Hepatocyte (in vitro differentiated cells): ENCODE results near the gene GGA1. TPM values are rescaled to one million over a fixed set of nuclear protein-coding genes. Genes with fewer than 3 reads are reported as not detected.
A peak's percentile ranks its signal among the peaks of the same experiment; 100 is the strongest.

Experiments
- DNase-seq: peaks from one replicate; pipeline ENCODE4 v3.0.0-alpha.2; 2016; ENCODE audit warnings: low spot score
- H2AFZ ChIP-seq: fragments of 200-600 bp; sonication (generic); 2 replicates; pipeline ENCODE4 v1.6.0; 2016; ENCODE audit warnings: antibody characterized with exemption, mild to moderate bottlenecking
- H3K27ac ChIP-seq: fragments of 200-600 bp; sonication (generic); 2 replicates; pipeline ENCODE4 v1.5.1; 2016; ENCODE audit warnings: mild to moderate bottlenecking
- H3K27me3 ChIP-seq: fragments of 200-600 bp; sonication (generic); 2 replicates; pipeline ENCODE4 v1.6.1; 2016
- H3K36me3 ChIP-seq: fragments of 200-600 bp; sonication (generic); replicated peaks from 2 replicates; pipeline ENCODE4 v1.5.1; 2016; ENCODE audit warnings: low read depth; ENCODE audit not compliant: insufficient read depth
- H3K4me1 ChIP-seq: fragments of 200-600 bp; sonication (generic); 2 replicates; pipeline ENCODE4 v1.5.1; 2016; ENCODE audit warnings: mild to moderate bottlenecking, moderate library complexity; ENCODE audit not compliant: insufficient read depth
- H3K4me2 ChIP-seq: fragments of 200-600 bp; sonication (generic); 2 replicates; pipeline ENCODE4 v1.6.0; 2016
- H3K4me3 ChIP-seq: fragments of 200-600 bp; sonication (generic); 2 replicates; pipeline ENCODE4 v1.5.1; 2016; ENCODE audit warnings: mild to moderate bottlenecking
- H3K79me2 ChIP-seq: fragments of 200-600 bp; sonication (generic); 2 replicates; pipeline ENCODE4 v1.6.0; 2017; ENCODE audit warnings: mild to moderate bottlenecking
- H3K9me2 ChIP-seq: fragments of 200-600 bp; sonication (generic); replicated peaks from 2 replicates; pipeline ENCODE4 v1.6.0; 2017; ENCODE audit warnings: mild to moderate bottlenecking; ENCODE audit not compliant: insufficient read depth
- H3K9me3 ChIP-seq: fragments of 200-600 bp; sonication (generic); 2 replicates; pipeline ENCODE4 v1.5.1; 2016; ENCODE audit warnings: low read depth, mild to moderate bottlenecking
- H4K20me1 ChIP-seq: fragments of 200-600 bp; sonication (generic); 2 replicates; pipeline ENCODE4 v1.6.0; 2016; ENCODE audit warnings: mild to moderate bottlenecking; ENCODE audit not compliant: insufficient read depth, poor library complexity, severe bottlenecking
- CTCF ChIP-seq: fragments of 200-600 bp; sonication (generic); IDR thresholded peaks from 2 replicates; pipeline ENCODE4 v1.5.1; 2016; ENCODE audit warnings: antibody characterized with exemption, mild to moderate bottlenecking; ENCODE audit not compliant: poor library complexity
- EZH2 ChIP-seq: fragments of 200-600 bp; sonication (generic); IDR thresholded peaks from 2 replicates; pipeline ENCODE4 v1.6.1; 2016; ENCODE audit warnings: antibody characterized with exemption, mild to moderate bottlenecking, borderline replicate concordance
- EZH2phosphoT487 ChIP-seq: fragments of 200-600 bp; sonication (generic); IDR thresholded peaks from one replicate; pipeline ENCODE4 v1.6.1; 2018; ENCODE audit warnings: antibody characterized with exemption, mild to moderate bottlenecking, low read depth, moderate library complexity; ENCODE audit not compliant: unreplicated experiment, severe bottlenecking
- WGBS: methylation state at CpG from one replicate; pipeline ENCODE4 v1.1.6; 2016; ENCODE audit warnings: low lambda C conversion rate; ENCODE audit errors: missing lambda C conversion rate; 5-methylcytosine and 5-hydroxymethylcytosine counted together
- polyA plus RNA-seq: library from polyadenylated mRNA; unstranded; fragments of >200 nt; fragmentation: Nextera tagmentation; extraction: Ambion mirVana; gene quantifications from 2 replicates; pipeline ENCODE4 v1.2.1, GENCODE V29; 2016
- total RNA-seq: library from RNA; depleted of rRNA; stranded (reverse); fragments of >200 nt; gene quantifications from 2 replicates; pipeline ENCODE4 v1.2.3, GENCODE V29; 2014

Gene GGA1
- total and polyA plus RNA-seq, 2 experiments from 2014 or later: 30.2 to 51.5 TPM

DNA sequence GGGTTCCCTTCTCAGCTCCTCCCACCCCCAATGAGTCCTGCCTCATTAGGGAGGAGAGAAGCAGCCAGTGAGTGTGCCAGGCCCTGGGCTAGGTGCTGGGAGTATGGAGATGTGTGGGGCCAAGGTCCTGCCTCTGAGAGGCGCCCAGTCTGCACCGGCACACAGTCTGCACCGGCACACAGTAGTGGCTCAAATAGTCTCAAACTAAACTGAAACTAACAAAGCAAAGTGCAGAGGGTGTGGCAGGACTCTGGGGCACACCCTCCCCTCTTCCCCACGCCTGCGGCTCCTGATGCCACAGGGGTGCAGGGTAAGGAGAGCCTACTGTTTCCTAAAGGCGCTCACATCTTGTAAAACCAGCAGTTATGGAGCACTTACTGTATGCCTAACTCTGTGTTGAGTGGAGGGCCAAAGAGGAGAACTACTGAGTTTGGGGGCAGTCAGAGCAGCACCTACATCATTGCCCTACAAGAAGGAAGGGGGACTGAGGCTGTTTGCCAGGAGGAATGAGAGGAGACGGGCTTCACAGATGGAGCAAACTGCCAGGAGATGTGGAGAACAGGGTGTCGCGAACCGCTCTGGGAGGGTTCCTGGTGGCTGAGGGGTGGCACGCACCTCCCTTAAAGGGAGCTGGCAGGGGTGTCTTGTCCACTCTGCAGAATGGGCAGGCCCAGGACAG, 29.9 kb downstream of the GGA1 start:
- H2AFZ ChIP-seq: no peak overlapping the region
- H3K4me2 ChIP-seq: peak overlapping the region; percentile 99
- 68% methylated on average over 11 of the region's 11 CpGs for WGBS
- H3K4me1 ChIP-seq: peaks cover 77% of the 10 kb centered on the region
- peaks cover 38% of the 10 kb centered on the region for H3K79me2 ChIP-seq
- TF ChIP-seq CTCF: no peak
- TF ChIP-seq EZH2phosphoT487: no peak
- TF ChIP-seq EZH2: no peak
- peak overlapping the region; percentile 95 for H3K27ac ChIP-seq
- no peaks in the 10 kb centered on the region for H4K20me1 ChIP-seq
- no peak overlapping the region for H3K4me3 ChIP-seq
- H3K36me3 ChIP-seq: no peaks in the 10 kb centered on the region
- DNase-seq: peak; percentile 62
- H3K9me3 ChIP-seq: no peaks in the 10 kb centered on the region
- H3K9me2 ChIP-seq: no peaks in the 10 kb centered on the region
- H3K27me3 ChIP-seq: no peaks in the 10 kb centered on the region

GRCh38 chr22:37639070-37639760, 30.6 kb downstream of the GGA1 start, which contains the start of gene SH3BP1:
SH3BP1 (plus strand) TSS chr22:37639669; CDS start chr22:37639788, 119 bp downstream.
- no peaks in the 10 kb centered on the region for H3K9me2 ChIP-seq
- no peak for TF ChIP-seq EZH2
- TF ChIP-seq CTCF: no peak
- no peak for TF ChIP-seq EZH2phosphoT487
- no peaks in the 10 kb centered on the region for H4K20me1 ChIP-seq
- H3K4me1 ChIP-seq: peaks cover 70% of the 10 kb centered on the region
- no peaks in the 10 kb centered on the region for H3K9me3 ChIP-seq
- peak within 1 kb of the TSS; percentile 96 for H3K4me3 ChIP-seq
- peak within 1 kb of the TSS; percentile 95 for H3K27ac ChIP-seq
- WGBS: 26% methylated on average over 14 of the region's 57 CpGs
- peak; percentile 81 for DNase-seq
- peak within 1 kb of the TSS; percentile 86 for H2AFZ ChIP-seq
- peaks cover 41% of the 10 kb centered on the region for H3K79me2 ChIP-seq
- H3K4me2 ChIP-seq: peak within 1 kb of the TSS; percentile 99
- no peaks in the 10 kb centered on the region for H3K36me3 ChIP-seq
- no peaks in the 10 kb centered on the region for H3K27me3 ChIP-seq

GRCh38 chr22:37639771-37640590, 31.3 kb downstream of the GGA1 start:
- Histone ChIP-seq H3K9me3 (no peaks in the 10 kb centered on the region), H3K9me2 (no peaks in the 10 kb centered on the region), H3K4me3 (peak overlapping the region; percentile 96), H3K4me1 (peaks cover 63% of the 10 kb centered on the region), H4K20me1 (no peaks in the 10 kb centered on the region), H3K36me3 (no peaks in the 10 kb centered on the region), H3K27ac (peak overlapping the region; percentile 95), H2AFZ (peak overlapping the region; percentile 86), H3K27me3 (no peaks in the 10 kb centered on the region), H3K4me2 (peak overlapping the region; percentile 99), H3K79me2 (peaks cover 41% of the 10 kb centered on the region)
- DNase-seq: no peak
- TF ChIP-seq CTCF (no peak), EZH2 (no peak), EZH2phosphoT487 (no peak)
- 4% methylated on average over 23 of the region's 27 CpGs for WGBS
